Measurements from ENCODE around the gene ZDHHC7. TPM values are rescaled to one million over a fixed set of nuclear protein-coding genes. Genes with fewer than 3 reads are reported as not detected.

The ZDHHC7 gene
- total RNA-seq, 4 donors from 2014 or later: 31.0 to 103 (median 62.3) TPM

GRCh38 chr16:84949772-84950436, 61.4 kb downstream of the ZDHHC7 start:
- TF ChIP-seq, protein P1, sequence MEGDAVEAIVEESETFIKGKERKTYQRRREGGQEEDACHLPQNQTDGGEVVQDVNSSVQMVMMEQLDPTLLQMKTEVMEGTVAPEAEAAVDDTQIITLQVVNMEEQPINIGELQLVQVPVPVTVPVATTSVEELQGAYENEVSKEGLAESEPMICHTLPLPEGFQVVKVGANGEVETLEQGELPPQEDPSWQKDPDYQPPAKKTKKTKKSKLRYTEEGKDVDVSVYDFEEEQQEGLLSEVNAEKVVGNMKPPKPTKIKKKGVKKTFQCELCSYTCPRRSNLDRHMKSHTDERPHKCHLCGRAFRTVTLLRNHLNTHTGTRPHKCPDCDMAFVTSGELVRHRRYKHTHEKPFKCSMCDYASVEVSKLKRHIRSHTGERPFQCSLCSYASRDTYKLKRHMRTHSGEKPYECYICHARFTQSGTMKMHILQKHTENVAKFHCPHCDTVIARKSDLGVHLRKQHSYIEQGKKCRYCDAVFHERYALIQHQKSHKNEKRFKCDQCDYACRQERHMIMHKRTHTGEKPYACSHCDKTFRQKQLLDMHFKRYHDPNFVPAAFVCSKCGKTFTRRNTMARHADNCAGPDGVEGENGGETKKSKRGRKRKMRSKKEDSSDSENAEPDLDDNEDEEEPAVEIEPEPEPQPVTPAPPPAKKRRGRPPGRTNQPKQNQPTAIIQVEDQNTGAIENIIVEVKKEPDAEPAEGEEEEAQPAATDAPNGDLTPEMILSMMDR (IDR thresholded peaks at IDR 0.05; ENCODE audit: low read depth): no peak

GRCh38 chr16:84948851-84949610, 62.3 kb downstream of the ZDHHC7 start:
- TF ChIP-seq, protein P1 (IDR thresholded peaks at IDR 0.05; ENCODE audit: low read depth): no peak

DNA sequence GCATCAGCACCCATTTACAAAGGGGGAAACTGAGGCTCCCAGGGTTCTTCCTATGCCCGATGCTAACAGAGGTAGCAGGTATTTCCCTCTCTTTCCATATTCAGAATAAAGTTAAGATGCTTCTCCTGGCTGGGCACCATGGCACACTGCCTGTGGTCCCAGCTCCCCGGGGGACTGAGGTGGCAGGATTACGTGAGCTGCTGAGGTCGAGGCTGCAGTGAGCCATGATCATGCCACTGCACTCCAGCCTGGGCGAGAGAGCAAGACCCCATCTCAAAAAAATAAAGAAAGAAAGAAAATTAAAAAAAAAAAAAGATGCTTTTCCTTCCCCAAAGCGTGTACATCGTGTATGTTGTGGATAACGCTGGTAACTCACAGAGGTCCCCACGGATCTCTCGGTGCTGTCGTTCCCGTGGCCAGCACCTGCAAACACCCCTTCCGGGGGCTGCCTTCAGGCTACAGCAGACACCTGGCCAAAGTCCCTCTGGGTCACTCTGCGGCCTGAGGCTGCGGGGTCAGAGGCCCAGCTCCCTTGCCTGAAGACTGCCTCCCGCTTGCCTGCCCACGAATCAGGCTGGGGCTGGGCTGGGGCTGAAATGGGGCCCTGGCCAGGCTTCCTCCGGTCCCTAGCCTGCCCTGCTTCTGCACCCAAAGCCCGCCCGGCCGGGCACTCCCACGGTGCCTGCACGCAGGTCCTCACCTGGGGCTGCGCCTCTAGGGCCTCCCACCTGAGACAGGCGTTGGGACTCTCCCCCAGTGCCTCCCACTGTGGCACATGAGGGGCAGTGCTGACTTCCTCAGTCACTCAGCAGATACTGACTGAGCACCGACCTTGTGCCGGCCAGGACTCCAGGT, 63.1 kb downstream of the ZDHHC7 start:
- TF ChIP-seq, protein P1 (IDR thresholded peaks at IDR 0.05; ENCODE audit: low read depth): no peak

DNA sequence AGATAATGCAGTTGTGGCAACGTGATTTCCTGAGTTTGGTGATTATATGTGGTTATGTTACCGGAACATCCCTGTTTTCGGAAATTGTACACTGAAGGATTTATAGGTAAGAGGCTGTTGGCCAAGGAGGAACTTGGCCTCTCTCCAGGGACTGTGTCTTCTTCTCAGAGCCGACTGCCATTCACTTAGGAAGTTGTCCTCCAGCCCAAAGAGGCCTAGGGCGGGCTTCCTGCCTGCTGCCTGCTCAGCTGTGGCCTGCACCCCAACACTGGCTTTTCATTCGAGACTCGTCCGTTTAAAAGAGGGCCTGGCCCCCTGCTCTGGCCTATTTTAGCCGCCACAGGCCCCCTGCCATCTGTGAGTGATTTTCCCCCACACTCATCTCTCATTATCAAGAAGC, 64.3 kb downstream of the ZDHHC7 start:
- TF ChIP-seq, protein P1 (IDR thresholded peaks at IDR 0.05; ENCODE audit: low read depth): no peak

DNA sequence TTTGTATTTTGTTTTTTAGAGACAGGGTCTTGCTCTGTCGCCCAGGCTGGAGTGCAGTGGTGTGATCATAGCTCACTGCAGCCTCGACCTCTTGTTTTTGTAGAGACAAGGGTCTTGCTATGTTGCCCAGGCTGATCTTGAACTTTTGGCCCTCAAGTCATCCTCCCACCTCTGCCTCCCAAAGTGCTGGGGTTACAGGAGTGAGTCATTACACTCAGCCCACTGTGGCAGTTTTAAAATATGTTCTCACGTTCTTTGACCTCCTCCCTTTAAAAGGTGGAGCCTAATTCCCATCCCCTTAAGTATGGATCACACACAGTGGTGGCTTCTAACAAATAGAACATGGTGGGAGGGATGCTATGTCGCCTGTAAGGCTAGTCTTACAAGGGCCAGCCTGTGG, 67.7 kb downstream of the ZDHHC7 start:
- TF ChIP-seq, protein P1 (IDR thresholded peaks at IDR 0.05; ENCODE audit: low read depth): no peak

GRCh38 chr16:84942786-84943185, 68.5 kb downstream of the ZDHHC7 start:
- TF ChIP-seq, protein P1 (IDR thresholded peaks at IDR 0.05; ENCODE audit: low read depth): no peak

DNA sequence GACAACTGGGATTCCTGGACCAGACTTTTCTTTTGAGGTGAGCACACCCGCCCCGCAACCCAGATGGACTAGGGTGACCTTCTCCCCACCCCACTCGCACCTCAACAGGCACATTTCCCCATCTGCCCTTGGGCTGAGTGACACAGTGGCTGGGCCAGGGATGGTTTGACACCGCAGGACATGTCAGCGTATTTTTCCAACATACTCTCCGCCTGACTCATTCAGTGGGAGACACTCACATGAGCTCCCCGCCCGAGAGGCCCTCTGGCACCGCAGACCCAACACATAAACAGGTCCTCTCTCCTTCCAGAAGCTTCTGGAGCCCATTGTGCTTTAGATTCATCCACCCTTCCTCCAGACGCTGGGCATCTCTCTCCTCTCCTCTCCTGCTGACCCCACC, 69.4 kb downstream of the ZDHHC7 start:
- TF ChIP-seq, protein P1 (IDR thresholded peaks at IDR 0.05; ENCODE audit: low read depth): no peak

Measured in subcutaneous adipose tissue (tissue), 4 donors.